GM23248 (cell line): Measurements from ENCODE around the gene SMIM13. TPM values are rescaled to one million over a fixed set of nuclear protein-coding genes. Genes with fewer than 3 reads are reported as not detected.
A peak's percentile ranks its signal among the peaks of the same experiment; 100 is the strongest.

Experiments
- DNase-seq: peaks from one replicate; pipeline ENCODE4 v3.0.0-alpha.2; 2015
- H2AFZ ChIP-seq: fragments of 200-600 bp; sonication (generic); 2 replicates; pipeline ENCODE4 v1.6.1; 2016; ENCODE audit warnings: antibody characterized with exemption
- H3F3A ChIP-seq: fragments of 200-600 bp; sonication (generic); 2 replicates; pipeline ENCODE4 v1.6.1; 2016; ENCODE audit warnings: mild to moderate bottlenecking, antibody characterized with exemption, mixed run types; ENCODE audit not compliant: insufficient read depth
- H3K27ac ChIP-seq: fragments of 200-600 bp; sonication (generic); 2 replicates; pipeline ENCODE4 v1.5.1; 2016; ENCODE audit warnings: mild to moderate bottlenecking
- H3K27me3 ChIP-seq: fragments of 200-600 bp; sonication (generic); replicated peaks from 2 replicates; pipeline ENCODE4 v1.6.1; 2016; ENCODE audit warnings: mild to moderate bottlenecking; ENCODE audit not compliant: insufficient read depth
- H3K36me3 ChIP-seq: fragments of 200-600 bp; sonication (generic); 2 replicates; pipeline ENCODE4 v1.6.1; 2016; ENCODE audit warnings: low read depth, mild to moderate bottlenecking
- H3K4me1 ChIP-seq: fragments of 200-600 bp; sonication (generic); 2 replicates; pipeline ENCODE4 v1.6.1; 2016; ENCODE audit warnings: mild to moderate bottlenecking; ENCODE audit not compliant: insufficient read depth
- H3K4me2 ChIP-seq: fragments of 200-600 bp; sonication (generic); one replicate; pipeline ENCODE4 v1.6.1; 2016; ENCODE audit warnings: mild to moderate bottlenecking; ENCODE audit not compliant: unreplicated experiment
- H3K4me3 ChIP-seq: fragments of 200-600 bp; sonication (generic); 2 replicates; pipeline ENCODE4 v1.5.1; 2016; ENCODE audit warnings: mild to moderate bottlenecking
- H3K79me2 ChIP-seq: fragments of 200-600 bp; sonication (generic); 2 replicates; pipeline ENCODE4 v1.6.1; 2016; ENCODE audit warnings: mild to moderate bottlenecking; ENCODE audit not compliant: insufficient read depth
- H3K9ac ChIP-seq: fragments of 200-600 bp; sonication (generic); 2 replicates; pipeline ENCODE4 v1.6.1; 2016; ENCODE audit warnings: mild to moderate bottlenecking
- H3K9me2 ChIP-seq: fragments of 200-600 bp; sonication (generic); 2 replicates; pipeline ENCODE4 v1.6.1; 2016; ENCODE audit warnings: mixed run types, mild to moderate bottlenecking, moderate library complexity; ENCODE audit not compliant: insufficient read depth
- H3K9me3 ChIP-seq: fragments of 200-600 bp; sonication (generic); one replicate; pipeline ENCODE4 v1.6.1; 2017; ENCODE audit warnings: low read depth
- H4K20me1 ChIP-seq: fragments of 200-600 bp; sonication (generic); 2 replicates; pipeline ENCODE4 v1.6.0; 2016; ENCODE audit not compliant: insufficient read depth
- EZH2 ChIP-seq: fragments of 200-600 bp; sonication (generic); IDR thresholded peaks from 2 replicates; pipeline ENCODE4 v1.6.1; 2018; ENCODE audit warnings: antibody characterized with exemption, mild to moderate bottlenecking; ENCODE audit not compliant: insufficient read depth, poor library complexity, severe bottlenecking
- EZH2phosphoT487 ChIP-seq: fragments of 200-600 bp; sonication (generic); IDR thresholded peaks from 2 replicates; pipeline ENCODE4 v1.6.1; 2018; ENCODE audit warnings: antibody characterized with exemption, moderate library complexity, mild to moderate bottlenecking, low read depth; ENCODE audit not compliant: insufficient read depth
- WGBS, 2 experiments: methylation state at CpG; one replicate each; pipeline ENCODE4 v1.1.6; 2015 to 2017; ENCODE audit warnings: low lambda C conversion rate in 2 of 2, low coverage in 1 of 2; ENCODE audit errors: missing lambda C conversion rate in 2 of 2; 5-methylcytosine and 5-hydroxymethylcytosine counted together
- in situ Hi-C: fragments of 300-500 bp; cut with MboI; formaldehyde crosslinking; loops from 2 replicates; pipeline ENCODE4 v1.15.0; 2020
- polyA plus RNA-seq: library from polyadenylated mRNA; unstranded; fragments of >200 nt; fragmentation: Nextera tagmentation; extraction: Ambion mirVana; gene quantifications from 2 replicates; pipeline ENCODE4 v1.2.1, GENCODE V29; 2016
- total RNA-seq: library from RNA; depleted of rRNA; stranded (reverse); fragments of >200 nt; shearing (Covaris generic); gene quantifications from 2 replicates; pipeline ENCODE4 v1.2.3, GENCODE V29; 2014

Gene SMIM13
- total and polyA plus RNA-seq, 2 experiments from 2014 or later: 5.1 to 11.3 TPM

DNA sequence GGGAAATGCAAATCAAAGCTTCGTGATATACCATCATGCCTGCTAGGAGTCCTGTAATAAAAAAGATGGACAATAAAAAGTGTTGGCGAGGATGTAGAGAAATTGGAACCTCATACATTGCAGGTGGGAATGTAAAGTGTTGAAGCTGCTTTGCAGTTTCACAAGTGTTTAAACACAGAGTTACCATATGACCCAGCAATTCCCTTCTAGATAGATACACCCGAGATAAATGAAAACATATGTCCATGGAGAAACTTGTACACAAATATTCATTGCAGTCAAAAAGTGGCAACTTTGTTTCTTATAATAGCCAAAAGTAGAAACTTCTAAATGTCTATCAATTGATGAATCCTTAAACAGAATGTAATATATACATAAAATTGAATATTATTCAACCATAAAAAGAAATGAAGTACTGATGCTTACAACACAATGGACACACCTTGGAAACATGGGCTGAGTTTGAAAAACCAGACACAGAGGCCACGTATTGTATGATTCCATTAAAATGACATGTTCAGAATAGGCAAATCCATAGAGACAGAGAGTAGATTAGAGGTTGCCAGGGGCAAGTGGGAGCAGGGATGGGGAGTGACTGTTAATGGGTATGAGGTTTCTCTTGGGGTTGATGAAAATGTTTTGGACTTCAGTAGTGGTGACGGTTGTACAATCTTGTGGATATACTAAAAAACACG, 38.7 kb downstream of the SMIM13 start:
- H3K4me3 ChIP-seq: no peak overlapping the region
- H3K27me3 ChIP-seq: no peaks in the 10 kb centered on the region
- 0 out of 2 replicates have a peak, but pooled peaks cover 5% of the 10 kb centered on the region for H4K20me1 ChIP-seq
- H2AFZ ChIP-seq: no peak overlapping the region
- H3K4me1 ChIP-seq: peaks cover 8% of the 10 kb centered on the region
- no peaks in the 10 kb centered on the region for H3F3A ChIP-seq
- no peaks in the 10 kb centered on the region for H3K9me3 ChIP-seq
- peaks cover 17% of the 10 kb centered on the region; the same call in 1 of the 2 replicates for H3K36me3 ChIP-seq
- 74 to 76% methylated on average over 6 of the region's 6 CpGs for WGBS, 2 experiments
- no peak overlapping the region for H3K27ac ChIP-seq
- in situ Hi-C loops: no loop called here
- no peak overlapping the region for H3K9ac ChIP-seq
- 0 out of 2 replicates have a peak, but pooled peaks cover under 1% of the 10 kb centered on the region for H3K9me2 ChIP-seq
- H3K79me2 ChIP-seq: peaks cover 66% of the 10 kb centered on the region
- H3K4me2 ChIP-seq: no peak overlapping the region
- DNase-seq: peak; percentile 12
- TF ChIP-seq EZH2phosphoT487 (no peak), EZH2 (no peak)

DNA sequence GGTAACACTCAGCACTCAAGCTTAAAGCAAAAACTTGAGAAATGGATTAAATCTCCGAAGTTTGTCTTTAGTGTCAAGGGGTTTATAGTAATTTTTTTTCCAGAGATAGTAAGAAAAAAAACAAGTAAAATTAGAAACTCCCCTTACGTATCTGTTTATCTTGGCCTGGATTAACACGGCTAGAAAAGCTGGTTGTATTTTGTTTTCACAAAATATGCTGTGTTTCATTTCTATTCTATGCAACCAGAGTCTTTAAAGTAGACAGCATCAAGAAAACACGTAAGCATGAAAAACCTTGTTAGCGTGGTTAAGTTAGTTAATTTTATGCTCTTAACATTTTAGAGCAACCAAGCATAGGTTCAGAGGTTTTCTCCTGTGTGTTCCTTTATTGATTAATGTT, 39.6 kb downstream of the SMIM13 start:
- TF ChIP-seq EZH2 (no peak), EZH2phosphoT487 (no peak)
- no peak for DNase-seq
- H3K4me1 ChIP-seq: peaks cover 8% of the 10 kb centered on the region
- no peak overlapping the region for H3K27ac ChIP-seq
- no peak overlapping the region for H3K9ac ChIP-seq
- H3K4me3 ChIP-seq: no peak overlapping the region
- H3K9me3 ChIP-seq: no peaks in the 10 kb centered on the region
- H4K20me1 ChIP-seq: 0 out of 2 replicates have a peak, but pooled peaks cover 5% of the 10 kb centered on the region
- no peak overlapping the region for H3K4me2 ChIP-seq
- H3K27me3 ChIP-seq: no peaks in the 10 kb centered on the region
- H3K9me2 ChIP-seq: 0 out of 2 replicates have a peak, but pooled peaks cover 3% of the 10 kb centered on the region
- peaks cover under 1% of the 10 kb centered on the region; the same call in 1 of the 2 replicates for H3F3A ChIP-seq
- H3K79me2 ChIP-seq: peaks cover 56% of the 10 kb centered on the region
- no peak overlapping the region for H2AFZ ChIP-seq
- 92 to 93% methylated on average over 5 of the region's 5 CpGs for WGBS, 2 experiments
- in situ Hi-C loops: no loop called here
- peaks cover 17% of the 10 kb centered on the region; the same call in 1 of the 2 replicates for H3K36me3 ChIP-seq

DNA sequence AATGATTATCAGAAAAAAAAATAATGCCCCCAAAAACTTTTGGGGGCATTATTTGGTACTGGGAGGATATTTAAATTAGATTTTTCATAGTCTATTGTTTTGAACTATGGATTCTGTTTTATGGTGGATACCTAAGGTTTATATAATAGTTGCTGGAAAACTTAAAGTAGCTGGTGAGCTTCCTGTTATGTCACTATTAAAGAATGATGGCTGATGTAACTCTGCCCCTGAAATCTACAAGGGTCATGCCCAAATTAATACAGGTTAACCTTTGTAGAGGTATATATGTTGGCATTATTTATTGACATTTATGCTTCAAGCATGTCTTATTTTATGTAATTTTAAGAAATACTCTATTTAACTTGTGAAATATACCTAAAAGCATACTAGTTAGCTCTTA, 43.2 kb downstream of the SMIM13 start:
- Histone ChIP-seq H2AFZ (no peak overlapping the region), H3K9me3 (no peaks in the 10 kb centered on the region), H4K20me1 (no peaks in the 10 kb centered on the region), H3K27ac (no peak overlapping the region), H3K9me2 (0 out of 2 replicates have a peak, but pooled peaks cover 3% of the 10 kb centered on the region), H3F3A (peaks cover 10% of the 10 kb centered on the region; the same call in 1 of the 2 replicates), H3K36me3 (peaks cover 17% of the 10 kb centered on the region; the same call in 1 of the 2 replicates), H3K4me2 (no peak overlapping the region), H3K27me3 (no peaks in the 10 kb centered on the region), H3K4me1 (peaks cover 21% of the 10 kb centered on the region), H3K79me2 (peaks cover 21% of the 10 kb centered on the region), H3K9ac (no peak overlapping the region), H3K4me3 (no peak overlapping the region)
- DNase-seq: no peak
- TF ChIP-seq EZH2phosphoT487 (no peak), EZH2 (no peak)
- in situ Hi-C loops: no loop called here

DNA sequence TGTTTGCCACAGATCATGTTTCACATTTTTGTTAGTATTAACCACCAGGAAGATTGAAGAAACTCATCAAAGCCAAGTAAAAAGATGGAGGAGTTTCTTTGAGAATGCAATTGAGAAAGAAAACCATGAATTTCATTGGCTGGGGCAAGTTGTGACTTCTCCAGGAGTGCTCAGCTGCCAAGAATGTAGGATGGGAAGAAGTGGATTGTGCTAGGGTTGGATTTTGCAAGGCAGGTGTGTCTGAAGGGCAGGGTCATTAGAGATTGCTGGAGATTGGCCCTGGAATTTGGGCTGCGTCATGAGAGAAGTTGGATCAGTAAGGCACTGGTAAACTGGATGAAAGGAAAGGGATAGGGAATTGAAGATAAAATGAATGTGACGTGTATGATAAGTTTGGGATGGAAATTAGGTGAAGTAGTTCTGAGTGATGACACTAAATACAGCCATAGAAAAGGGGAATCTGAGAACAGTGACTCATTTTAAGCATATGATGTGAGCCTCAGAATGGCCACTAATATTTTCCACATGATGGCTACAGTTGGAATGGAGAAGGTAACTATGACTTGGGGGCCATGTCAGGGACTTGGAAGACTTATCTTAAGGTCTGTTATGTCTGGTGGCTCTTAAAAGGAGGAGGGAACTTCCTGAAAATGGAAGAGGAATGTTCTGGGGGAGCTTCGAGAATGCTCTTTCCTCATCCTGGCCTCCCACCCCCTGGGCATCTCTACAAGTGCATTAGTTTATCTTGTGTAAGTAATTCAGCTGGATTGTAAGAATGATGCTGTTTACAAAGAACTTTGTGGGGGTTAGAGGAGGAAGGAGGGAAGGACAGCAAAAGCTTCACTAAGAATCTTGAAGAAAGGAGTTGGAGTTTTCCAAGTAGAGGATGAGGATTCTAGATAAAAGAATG, 45.7 kb downstream of the SMIM13 start:
- no peaks in the 10 kb centered on the region for H3K9me3 ChIP-seq
- peak; percentile 67 for DNase-seq

More for the DNA sequence above, 45.7 kb downstream of the SMIM13 start:
- Histone ChIP-seq H3K79me2 (no peaks in the 10 kb centered on the region), H3K36me3 (peaks cover 17% of the 10 kb centered on the region; the same call in 1 of the 2 replicates), H3F3A (peaks cover 16% of the 10 kb centered on the region; the same call in 1 of the 2 replicates), H3K4me2 (no peak overlapping the region), H3K9ac (no peak overlapping the region), H3K27ac (no peak overlapping the region), H3K9me2 (0 out of 2 replicates have a peak, but pooled peaks cover 3% of the 10 kb centered on the region), H2AFZ (no peak overlapping the region), H3K27me3 (no peaks in the 10 kb centered on the region), H4K20me1 (no peaks in the 10 kb centered on the region), H3K4me1 (peaks cover 31% of the 10 kb centered on the region), H3K4me3 (no peak overlapping the region)
- TF ChIP-seq EZH2 (no peak), EZH2phosphoT487 (no peak)
- in situ Hi-C loops: no loop called here
- WGBS, 2 experiments: 75% methylated on average over 3 of the region's 3 CpGs
